HG03039 (cell line): ENCODE measurements around the gene SLC5A2.
"Not testable (repeated sequence)": the region's sequence is repeated elsewhere in the genome, so short reads cannot be mapped to it uniquely, and the experiment has no call there.

Source experiments
- ATAC-seq: cut with Tn5 transposase; IDR thresholded peaks from one replicate; pipeline ENCODE4 v1.9.1; 2021; ENCODE audit warnings: mild to moderate bottlenecking, moderate library complexity; ENCODE audit not compliant: unreplicated experiment

The SLC5A2 gene

DNA sequence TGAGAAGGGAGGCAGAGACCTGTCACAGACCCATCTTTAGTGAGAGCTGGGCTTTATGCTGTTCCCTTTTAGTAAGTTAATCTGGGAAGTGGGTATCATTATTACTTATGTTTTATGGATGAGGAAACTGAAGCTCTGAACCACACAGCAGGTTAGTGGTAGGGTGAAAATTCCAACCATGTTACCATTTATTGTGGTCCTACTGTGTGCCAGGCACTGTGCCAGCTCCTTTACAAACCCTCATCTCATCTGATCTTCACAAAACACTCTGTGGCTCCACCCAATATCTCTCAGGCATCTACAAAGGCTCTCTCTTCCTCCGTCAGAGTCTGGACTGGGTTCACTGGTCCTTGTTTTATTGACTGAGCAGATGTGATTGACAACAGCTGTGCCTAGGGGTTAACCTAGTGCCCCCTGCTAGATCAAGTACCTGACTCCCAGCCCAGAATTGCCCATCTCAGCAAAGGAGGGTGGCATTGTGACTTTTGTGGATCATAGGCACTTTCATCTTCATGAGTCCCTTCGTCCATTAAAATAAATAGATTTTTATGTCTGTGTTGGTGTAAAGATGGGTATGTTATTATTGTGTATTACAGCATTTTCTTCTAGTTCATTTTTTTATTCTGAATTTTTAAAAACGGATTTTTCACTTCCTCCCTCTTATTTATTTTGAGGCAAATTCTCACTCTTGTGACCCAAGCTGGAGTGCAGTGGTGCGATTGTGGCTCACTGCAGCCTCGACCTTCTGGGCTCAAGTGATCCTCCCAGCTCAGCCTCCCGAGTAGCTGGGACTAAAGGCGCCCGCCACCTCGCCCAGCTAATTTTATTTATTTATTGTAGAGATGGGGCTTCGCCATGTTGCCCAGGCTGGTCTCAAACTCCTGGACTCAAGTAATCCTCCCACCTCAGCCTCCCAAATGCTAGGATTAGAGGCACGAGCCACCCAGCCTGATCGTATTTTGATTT, 7.9 kb upstream of the SLC5A2 start:
- no peak for ATAC-seq

DNA sequence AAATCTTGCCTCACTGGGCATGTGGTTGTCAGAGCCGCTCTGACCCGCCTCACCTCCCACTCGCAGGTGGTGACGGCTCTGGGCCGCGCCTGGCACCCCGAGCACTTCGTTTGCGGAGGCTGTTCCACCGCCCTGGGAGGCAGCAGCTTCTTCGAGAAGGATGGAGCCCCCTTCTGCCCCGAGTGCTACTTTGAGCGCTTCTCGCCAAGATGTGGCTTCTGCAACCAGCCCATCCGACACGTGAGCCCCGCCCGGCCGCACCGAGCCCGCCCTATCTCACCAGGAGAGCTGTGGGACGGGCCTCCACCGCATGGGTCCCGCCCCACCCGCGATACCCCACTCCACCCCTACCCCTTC, 7.0 kb upstream of the SLC5A2 start:
- ATAC-seq: no peak

DNA sequence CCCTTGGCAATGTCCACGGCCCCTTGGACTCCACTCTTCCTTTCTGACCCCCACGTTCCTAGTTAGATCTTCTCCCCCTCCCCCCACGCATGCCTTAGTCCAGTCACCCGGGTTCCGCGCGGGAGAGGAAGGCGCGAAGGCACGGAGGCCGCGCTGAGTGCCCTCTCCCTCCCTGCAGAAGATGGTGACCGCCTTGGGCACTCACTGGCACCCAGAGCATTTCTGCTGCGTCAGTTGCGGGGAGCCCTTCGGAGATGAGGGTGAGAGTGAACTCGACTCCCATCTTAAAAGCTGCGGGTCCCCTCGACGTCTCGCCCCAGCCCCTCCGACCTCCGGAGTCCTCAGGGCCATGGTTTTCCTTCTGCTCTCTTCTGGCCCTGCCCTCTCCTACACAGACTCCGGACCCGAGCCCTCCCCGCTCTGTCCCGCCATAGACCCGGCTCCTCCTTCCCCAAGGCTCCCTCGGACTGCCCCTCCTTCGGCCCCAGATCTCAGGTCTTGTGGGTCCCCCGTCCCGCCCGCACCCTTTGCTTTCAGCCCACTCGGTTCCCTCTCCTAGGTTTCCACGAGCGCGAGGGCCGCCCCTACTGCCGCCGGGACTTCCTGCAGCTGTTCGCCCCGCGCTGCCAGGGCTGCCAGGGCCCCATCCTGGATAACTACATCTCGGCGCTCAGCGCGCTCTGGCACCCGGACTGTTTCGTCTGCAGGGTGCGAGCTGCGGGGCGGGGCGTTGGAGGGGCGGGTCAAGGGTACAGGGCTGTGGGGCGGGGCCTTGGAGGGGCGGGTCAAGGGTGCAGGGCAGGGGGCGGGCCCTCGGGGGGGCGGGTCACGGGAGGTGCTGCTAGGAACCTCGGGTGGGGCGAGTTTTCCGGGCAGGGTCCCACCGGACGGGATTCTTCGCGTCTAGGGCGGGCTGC, 6.4 kb upstream of the SLC5A2 start:
- peak; percentile 52 for ATAC-seq

DNA sequence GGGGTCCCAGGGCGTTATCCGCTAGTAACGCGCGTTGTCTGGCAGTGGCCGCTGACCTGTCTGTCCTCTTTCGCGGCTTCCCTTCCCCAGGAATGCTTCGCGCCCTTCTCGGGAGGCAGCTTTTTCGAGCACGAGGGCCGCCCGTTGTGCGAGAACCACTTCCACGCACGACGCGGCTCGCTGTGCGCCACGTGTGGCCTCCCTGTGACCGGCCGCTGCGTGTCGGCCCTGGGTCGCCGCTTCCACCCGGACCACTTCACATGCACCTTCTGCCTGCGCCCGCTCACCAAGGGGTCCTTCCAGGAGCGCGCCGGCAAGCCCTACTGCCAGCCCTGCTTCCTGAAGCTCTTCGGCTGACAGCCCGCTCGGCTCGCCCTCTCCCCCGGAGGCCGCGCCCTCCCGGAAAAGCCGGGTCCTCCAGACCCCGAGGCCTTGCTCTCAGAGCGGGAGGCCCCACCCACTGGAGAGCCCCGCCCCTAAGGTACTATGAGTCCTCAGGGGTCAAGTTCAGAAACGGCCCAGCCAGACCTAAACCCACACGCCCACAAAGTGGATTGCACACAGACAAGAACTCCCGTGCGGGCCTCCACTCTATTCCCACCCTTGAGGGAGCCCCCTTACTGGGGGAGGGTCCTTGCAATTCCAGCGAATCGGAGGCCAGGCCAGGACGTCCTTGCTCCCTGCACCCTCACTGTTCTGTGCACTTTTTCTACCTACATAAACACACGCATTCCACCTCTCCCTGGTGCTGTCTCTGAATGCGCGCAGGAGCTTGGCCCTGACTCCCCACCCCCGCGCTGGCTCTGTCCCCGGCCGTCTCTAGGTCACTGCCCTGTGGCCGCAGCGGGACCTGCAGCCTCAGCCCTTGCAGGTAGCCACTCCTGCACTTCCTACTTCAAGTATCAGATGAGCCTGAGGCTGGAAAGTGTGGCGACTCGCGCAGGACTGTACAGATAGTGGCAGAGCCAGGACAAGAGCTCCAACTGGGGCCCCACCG, 5.4 kb upstream of the SLC5A2 start:
- ATAC-seq: peak; percentile 20

DNA sequence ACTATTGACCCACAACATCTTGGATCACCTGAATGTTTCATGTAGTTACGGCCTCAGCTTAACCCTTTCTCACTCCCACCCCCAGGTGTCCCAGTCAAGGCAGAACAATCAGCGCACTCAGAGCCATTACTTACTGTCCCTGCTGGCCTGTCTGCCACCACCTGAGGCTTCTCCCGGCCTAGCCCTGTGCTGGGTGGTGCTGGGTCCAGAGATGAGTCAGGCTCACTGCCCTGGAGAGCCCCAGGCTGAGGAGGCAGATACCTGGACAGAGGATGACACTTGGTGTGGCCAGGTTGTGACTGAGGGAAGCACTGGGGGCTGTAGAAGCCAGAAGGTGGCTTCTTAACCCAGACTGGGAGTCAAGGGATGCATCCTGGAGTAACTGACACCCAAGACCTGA, 4.0 kb upstream of the SLC5A2 start:
- ATAC-seq: no peak

DNA sequence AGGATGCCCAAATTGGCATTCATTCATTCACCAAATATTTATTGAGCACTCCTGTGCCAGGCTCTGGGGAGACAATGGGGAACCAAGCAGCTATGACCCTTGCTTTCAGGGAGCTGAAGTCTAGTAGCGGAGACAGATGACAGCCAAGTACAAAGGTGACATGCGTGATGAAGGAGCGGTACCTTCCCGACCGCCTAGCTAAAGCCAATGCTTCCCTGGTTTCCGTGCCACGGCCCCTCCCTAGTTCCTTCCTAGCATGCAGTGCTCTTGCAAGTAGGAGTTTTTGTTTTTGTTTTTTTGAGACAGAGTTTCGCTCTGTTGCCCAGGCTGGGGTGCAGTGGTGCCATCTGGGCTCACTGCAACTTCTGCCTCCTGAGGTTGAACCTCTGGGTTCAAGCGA, 3.2 kb upstream of the SLC5A2 start:
- ATAC-seq: no peak

DNA sequence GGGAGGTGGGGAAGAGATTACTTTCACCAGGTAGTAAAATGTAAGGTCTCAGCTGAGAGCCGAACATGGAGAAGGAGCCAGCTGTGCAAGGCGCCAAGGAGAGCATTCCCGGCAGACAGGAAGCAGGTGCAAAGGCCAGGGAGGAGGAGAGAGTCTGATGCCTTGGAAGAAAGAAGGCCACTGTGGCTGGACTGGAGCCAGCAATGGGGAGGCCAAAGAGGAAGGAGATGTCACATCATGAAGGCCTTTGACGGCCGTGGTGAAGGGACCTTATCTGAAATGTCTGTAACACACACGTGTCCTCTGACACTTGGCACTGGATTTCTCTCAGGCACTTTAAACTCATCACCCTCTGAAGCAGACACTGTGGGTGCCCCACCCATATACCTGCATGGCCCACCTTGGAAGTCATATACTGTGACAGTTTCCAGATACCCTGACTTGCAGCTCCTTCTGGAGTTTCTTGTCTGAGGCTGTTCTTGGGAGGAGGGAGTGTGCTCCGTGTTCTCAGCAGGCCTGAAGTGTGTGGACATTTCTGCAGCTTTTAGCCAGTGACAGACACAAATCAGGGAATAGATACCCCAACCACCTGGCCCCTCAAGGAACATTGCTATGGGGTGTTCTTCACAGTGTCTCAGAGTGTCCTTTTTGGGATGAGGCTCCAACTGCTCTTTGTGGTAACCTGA, 1.9 kb upstream of the SLC5A2 start:
- no peak for ATAC-seq

DNA sequence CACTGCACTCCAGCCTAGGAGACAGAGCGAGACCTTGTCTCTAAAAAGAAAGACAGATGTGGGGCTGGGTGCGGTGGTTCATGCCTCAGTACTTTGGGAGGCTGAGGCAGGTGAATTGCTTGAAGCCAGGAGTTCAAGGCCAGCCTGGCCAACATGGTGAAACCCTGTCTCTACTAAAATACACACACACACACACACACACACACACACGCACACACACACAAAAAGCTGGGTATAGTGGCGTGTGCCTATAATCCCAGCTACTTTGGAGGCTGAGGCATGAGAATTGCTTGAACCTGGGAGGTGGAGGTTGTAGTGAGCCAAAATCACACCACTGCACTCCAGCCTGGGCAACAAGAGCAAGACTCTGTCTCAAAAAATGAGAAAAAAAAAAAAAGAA, 1.1 kb downstream of the SLC5A2 start:
- ATAC-seq: not testable (repeated sequence)

DNA sequence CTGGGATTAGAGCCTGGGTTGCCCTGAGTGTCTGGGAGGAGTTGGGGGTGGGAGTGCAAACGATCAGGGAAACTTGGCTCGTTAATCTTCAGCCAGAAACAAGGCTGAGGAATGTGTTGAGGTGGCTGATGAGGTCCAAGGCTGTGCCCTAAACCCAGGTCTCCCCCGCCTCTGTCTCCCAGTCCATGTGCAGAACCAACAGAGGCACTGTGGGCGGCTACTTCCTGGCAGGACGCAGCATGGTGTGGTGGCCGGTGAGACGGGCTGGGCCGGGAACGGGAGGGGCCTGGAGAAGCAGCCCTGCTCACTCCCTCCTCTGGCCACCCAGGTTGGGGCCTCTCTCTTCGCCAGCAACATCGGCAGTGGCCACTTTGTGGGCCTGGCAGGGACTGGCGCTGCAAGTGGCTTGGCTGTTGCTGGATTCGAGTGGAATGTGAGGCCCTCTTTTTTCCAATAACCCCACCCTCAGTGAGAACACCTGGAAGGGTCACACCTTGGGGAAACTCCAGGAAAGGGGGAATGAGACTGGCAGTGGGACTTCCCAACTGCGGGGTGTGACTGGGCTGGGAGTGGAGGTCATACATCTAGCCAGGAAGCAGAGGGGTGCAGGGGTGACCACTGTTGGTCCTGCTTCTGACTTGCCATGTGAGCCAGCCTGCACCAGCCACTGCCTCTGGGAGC, 1.7 kb downstream of the SLC5A2 start:
- no peak for ATAC-seq

DNA sequence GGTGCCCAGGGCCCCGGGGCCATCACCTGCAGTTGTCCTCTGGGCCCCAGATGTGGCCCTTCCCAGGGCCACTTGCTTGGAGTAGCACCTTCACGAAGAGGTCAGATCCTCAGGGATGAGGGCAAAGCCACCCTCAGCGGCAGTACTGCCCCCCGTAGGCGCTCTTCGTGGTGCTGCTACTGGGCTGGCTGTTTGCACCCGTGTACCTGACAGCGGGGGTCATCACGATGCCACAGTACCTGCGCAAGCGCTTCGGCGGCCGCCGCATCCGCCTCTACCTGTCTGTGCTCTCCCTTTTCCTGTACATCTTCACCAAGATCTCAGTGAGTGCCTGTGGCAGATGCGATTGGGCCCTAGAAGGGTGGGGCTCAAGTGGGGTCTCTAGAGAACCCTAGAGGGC, 2.6 kb downstream of the SLC5A2 start:
- ATAC-seq: no peak

DNA sequence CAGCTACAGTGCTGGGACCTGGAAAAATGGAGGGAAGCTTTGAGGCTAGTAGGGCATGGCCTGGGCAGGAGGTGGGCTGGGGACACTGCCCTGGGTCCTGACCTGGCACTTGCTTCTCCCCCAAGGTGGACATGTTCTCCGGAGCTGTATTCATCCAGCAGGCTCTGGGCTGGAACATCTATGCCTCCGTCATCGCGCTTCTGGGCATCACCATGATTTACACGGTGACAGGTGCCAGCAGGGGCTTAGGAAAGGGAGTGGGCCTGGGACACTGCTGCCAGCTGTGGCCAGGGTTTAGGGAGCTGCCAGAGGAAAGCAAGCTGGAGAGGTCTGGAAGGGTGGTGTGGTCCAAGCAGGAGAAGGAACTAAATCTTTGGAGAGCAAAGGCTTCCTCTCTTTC, 3.1 kb downstream of the SLC5A2 start:
- no peak for ATAC-seq

DNA sequence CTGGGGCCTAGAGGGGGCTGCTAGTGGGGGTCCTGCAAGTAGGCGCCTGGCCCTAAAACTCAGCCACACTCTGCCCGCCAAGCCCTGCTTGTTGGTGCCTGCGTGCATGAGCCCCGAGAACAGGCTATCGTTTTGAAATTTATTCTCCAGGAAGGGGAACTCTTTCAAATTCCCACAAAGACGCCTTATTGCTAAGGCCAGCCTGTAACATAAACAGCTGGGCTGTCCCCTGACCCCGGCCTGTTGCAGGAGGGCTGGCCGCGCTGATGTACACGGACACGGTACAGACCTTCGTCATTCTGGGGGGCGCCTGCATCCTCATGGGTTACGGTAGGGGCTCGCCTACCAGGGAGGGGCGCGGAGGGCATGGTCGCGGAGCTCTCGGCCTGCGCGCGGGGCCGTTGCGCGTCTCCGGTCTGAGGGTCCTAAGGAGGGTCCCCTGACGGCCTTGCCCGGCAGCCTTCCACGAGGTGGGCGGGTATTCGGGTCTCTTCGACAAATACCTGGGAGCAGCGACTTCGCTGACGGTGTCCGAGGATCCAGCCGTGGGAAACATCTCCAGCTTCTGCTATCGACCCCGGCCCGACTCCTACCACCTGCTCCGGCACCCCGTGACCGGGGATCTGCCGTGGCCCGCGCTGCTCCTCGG, 4.3 kb downstream of the SLC5A2 start:
- ATAC-seq: no peak

DNA sequence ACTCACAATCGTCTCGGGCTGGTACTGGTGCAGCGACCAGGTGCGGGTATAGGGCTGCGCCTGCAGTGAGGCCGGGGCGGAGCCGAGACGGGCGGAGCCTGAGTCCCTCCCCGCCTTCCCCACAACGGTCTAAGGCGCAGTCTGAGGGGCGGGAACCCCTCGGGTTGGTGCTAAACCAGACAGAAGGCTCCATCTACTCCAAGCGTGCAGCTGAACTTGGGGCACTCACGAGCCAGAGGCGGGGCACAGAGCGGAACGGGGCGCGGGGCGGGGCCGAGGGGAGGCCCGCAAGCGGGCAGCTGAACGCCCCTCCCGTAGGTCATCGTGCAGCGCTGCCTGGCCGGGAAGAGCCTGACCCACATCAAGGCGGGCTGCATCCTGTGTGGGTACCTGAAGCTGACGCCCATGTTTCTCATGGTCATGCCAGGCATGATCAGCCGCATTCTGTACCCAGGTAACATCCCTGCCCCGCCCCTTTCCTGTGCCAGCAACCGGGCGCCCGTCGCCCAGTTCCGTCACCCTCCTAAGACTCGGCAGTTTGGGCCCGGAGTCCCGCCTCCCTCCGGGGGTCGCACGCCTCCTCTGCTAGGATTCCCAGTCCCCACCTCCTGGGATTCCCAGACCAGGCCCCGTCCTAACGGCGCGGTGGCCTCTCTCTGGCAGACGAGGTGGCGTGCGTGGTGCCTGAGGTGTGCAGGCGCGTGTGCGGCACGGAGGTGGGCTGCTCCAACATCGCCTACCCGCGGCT, 5.0 kb downstream of the SLC5A2 start:
- ATAC-seq: no peak

DNA sequence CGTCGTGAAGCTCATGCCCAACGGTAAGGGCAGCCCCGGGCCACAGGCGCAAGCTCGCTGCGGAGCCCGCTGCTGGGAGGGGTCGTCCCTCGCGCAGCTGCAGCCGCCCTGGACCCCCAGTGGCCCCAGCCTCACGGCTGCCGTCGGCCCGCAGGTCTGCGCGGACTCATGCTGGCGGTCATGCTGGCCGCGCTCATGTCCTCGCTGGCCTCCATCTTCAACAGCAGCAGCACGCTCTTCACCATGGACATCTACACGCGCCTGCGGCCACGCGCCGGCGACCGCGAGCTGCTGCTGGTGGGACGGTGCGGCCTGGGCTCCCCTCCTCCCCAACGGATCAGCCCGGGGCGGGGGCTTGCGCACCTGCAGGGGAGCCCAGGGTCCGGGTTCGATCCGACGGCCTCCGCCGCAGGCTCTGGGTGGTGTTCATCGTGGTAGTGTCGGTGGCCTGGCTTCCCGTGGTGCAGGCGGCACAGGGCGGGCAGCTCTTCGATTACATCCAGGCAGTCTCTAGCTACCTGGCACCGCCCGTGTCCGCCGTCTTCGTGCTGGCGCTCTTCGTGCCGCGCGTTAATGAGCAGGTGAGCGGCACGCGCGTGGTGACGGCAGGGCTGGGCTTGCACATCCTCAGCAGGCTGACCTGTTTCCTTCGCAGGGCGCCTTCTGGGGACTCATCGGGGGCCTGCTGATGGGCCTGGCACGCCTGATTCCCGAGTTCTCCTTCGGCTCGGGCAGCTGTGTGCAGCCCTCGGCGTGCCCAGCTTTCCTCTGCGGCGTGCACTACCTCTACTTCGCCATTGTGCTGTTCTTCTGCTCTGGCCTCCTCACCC, 5.8 kb downstream of the SLC5A2 start:
- ATAC-seq: no peak

DNA sequence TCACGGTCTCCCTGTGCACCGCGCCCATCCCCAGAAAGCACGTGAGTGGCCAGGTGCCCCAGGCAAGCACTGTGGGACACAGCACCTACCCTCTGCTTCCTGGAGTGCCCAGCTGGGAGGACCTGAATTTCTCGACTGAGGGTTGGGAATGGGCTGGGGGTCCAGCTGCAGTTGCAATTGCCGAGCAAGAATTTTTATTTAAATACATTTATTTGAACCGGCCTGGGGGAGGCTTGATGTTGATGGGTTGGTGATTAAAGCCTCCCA, 6.3 kb downstream of the SLC5A2 start:
- ATAC-seq: no peak

DNA sequence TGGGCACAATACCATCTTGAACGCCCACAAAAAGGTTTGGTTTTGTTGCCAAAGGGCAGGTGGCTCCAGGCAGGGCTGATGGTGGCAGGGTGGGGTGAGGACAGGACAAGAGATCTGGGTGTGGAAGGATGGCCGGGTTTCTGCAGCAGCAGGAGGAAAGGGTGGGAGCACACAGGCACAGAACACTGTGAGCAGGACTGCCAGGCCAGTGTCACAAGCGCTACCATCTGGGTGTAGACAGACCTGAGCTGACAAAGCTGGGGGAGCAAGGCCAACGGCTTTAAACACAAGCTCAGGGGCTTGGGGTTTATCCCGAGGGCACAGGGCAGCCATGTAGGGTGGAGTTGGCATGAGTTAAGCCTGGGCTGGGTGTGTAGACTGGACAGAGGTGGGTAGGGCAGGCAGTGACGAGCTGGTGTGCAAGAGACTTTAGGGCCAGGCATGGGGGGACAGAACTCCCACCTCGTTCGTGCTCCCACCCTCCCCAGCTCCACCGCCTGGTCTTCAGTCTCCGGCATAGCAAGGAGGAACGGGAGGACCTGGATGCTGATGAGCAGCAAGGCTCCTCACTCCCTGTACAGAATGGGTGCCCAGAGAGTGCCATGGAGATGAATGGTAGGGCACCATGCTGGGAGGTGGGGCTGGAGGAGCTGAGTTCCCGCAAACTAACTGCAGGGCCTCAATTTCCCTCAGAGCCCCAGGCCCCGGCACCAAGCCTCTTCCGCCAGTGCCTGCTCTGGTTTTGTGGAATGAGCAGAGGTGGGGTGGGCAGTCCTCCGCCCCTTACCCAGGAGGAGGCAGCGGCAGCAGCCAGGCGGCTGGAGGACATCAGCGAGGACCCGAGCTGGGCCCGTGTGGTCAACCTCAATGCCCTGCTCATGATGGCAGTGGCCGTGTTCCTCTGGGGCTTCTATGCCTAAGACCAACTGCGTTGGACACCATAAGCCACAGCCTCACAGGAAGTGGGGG, 7.0 kb downstream of the SLC5A2 start:
- ATAC-seq: no peak
